Raji (cell line): ENCODE measurements around the gene POP7.

Experiments
- POLR2A ChIP-seq: IDR thresholded peaks from 2 replicates; pipeline ENCODE4 v1.6.1; 2011; ENCODE audit warnings: low read depth, low read length, control low read depth; ENCODE audit not compliant: insufficient read depth

The POP7 gene

DNA sequence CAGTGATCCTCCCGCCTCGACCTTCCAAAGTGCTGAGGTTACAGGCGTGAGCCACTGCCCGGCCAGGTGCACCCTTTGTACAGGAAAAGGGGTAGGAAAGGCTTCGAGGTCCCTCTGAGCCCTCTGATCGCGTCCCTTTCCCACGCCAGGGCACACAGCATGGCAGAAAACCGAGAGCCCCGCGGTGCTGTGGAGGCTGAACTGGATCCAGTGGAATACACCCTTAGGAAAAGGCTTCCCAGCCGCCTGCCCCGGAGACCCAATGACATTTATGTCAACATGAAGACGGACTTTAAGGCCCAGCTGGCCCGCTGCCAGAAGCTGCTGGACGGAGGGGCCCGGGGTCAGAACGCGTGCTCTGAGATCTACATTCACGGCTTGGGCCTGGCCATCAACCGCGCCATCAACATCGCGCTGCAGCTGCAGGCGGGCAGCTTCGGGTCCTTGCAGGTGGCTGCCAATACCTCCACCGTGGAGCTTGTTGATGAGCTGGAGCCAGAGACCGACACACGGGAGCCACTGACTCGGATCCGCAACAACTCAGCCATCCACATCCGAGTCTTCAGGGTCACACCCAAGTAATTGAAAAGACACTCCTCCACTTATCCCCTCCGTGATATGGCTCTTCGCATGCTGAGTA lies 871 bp downstream of the POP7 start:
- no peak for TF ChIP-seq POLR2A

DNA sequence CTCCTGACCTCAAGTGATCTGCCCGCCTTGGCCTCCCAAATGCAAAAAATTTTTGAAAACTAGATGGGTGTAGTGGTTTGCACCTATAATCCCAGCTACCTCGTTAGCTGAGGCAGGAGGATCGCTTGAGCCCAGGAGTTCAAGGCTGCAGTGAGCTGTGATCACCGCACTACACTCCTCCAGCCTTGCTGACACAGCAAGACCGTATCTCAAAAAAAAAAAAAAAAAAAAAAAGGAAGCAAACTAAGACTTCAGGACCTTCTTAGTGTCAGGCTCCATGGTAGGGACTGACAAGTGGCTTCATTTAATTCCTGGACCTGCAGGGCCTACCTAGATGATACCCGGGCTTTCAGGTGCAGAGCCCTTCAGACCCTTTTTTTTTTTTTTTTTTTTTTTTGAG lies 2.5 kb downstream of the POP7 start:
- no peak for TF ChIP-seq POLR2A

DNA sequence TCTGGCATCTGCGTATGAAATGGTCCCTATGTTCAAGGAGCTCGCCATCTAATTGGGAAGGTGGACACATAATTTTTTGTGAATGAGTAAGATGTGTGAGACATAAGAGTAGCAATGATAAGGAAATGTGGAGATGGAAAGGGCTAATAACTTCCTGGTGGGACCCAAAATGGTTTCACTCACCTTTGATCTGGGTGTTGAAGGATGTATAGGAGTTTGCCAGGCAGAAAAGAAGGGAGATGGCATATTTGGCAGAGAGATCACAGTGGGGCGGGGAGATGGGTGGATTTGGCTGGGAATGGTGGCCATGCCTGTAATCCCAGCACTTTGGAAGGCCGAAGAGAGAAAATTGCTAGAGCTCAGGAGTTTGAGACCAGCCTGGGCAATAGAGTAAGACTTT lies 4.5 kb downstream of the POP7 start:
- no peak for TF ChIP-seq POLR2A

DNA sequence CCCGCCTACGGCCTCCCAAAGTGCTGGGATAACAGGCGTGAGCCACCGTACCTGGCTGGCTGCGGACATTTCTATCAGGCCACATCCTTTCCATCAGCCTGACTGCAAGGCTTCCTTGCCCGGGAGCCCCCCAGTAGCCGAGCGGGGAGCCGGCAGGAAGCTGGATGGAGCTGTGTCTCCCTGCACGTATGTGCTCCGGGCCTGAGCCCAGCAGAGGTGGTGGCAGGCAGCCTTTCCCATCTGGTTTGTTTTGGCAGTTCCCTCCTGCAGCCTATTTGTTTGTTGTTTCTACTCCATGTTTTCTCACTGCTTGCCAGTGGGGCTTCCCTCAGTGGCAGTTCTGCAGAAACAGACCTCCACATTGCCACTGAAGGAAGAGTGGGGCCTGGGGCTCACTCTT lies 5.4 kb downstream of the POP7 start:
- no peak for TF ChIP-seq POLR2A

DNA sequence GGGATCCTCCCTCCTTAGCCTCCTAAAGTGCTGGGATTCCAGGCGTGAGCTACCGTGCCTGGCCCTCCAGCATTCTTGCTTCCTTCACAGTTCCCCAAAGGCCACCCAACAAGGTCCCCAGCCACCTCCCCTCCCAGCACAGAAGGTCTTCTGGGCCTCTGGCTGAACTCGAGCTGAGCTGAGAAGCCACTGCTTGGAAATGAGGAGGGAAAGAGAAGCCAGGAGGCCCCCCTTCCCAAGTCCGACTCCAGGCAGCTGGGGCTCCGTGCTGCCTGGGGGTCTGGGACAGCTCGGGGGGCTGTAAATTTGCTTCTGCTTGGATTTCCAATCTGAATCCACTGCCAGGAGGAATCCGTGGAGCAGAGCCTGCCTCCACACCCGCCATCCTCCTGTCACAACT lies 8.8 kb downstream of the POP7 start:
- no peak for TF ChIP-seq POLR2A

DNA sequence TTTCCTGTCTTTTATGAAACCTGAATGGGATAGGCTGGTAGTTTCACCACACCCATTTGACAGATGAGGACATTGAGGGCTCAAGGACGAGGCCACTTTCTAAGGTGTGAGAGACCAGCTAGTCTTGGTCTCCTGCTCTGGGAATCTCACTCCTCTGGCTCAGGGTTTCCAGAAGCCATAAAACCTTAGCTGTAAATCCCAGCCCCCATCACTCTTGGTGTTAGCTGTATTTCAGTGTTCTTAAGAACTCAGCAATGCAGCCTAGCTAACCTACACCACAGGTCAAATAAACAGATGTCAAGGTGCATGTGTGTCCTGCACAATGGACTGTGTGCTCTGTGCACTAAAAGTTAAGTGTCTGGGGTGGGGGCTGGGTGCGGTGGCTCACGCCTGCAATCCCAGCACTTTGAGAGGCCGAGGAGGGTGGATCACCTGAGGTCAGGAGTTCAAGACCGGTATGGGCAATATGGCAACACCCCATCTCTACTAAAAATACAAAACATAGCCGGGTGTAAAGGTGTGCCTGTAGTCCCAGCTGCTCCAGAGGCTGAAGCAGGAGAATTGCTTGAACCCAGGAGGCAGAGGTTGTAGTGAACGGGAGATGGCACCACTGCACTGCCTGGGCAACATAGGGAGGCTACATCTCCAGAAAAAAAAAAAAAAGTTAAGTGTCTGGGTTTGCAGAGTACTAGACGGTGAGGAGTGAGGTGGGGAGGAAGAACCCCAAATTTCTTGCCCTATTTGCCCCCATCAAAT lies 13.8 kb downstream of the POP7 start:
- TF ChIP-seq POLR2A = no peak

DNA sequence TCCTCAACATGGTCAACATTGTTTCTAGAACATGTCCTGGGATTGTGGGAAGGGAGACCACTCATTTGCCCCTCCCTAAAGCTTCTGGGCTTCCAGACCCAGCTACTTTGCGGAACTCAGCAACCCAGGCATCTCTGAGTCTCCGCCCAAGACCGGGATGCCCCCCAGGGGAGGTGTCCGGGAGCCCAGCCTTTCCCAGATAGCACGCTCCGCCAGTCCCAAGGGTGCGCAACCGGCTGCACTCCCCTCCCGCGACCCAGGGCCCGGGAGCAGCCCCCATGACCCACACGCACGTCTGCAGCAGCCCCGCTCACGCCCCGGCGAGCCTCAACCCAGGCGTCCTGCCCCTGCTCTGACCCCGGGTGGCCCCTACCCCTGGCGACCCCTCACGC lies 14.4 kb downstream of the POP7 start, which contains the start of gene EPO:
Gene EPO (plus strand): TSS at position 190 of the 392 bp plus-strand sequence. CDS start 513 bp downstream, outside the sequence.
- no peak for TF ChIP-seq POLR2A

DNA sequence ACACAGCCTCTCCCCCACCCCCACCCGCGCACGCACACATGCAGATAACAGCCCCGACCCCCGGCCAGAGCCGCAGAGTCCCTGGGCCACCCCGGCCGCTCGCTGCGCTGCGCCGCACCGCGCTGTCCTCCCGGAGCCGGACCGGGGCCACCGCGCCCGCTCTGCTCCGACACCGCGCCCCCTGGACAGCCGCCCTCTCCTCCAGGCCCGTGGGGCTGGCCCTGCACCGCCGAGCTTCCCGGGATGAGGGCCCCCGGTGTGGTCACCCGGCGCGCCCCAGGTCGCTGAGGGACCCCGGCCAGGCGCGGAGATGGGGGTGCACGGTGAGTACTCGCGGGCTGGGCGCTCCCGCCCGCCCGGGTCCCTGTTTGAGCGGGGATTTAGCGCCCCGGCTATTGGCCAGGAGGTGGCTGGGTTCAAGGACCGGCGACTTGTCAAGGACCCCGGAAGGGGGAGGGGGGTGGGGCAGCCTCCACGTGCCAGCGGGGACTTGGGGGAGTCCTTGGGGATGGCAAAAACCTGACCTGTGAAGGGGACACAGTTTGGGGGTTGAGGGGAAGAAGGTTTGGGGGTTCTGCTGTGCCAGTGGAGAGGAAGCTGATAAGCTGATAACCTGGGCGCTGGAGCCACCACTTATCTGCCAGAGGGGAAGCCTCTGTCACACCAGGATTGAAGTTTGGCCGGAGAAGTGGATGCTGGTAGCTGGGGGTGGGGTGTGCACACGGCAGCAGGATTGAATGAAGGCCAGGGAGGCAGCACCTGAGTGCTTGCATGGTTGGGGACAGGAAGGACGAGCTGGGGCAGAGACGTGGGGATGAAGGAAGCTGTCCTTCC lies 15.0 kb downstream of the POP7 start:
- TF ChIP-seq POLR2A = no peak

DNA sequence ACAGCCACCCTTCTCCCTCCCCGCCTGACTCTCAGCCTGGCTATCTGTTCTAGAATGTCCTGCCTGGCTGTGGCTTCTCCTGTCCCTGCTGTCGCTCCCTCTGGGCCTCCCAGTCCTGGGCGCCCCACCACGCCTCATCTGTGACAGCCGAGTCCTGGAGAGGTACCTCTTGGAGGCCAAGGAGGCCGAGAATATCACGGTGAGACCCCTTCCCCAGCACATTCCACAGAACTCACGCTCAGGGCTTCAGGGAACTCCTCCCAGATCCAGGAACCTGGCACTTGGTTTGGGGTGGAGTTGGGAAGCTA lies 15.5 kb downstream of the POP7 start:
- no peak for TF ChIP-seq POLR2A

DNA sequence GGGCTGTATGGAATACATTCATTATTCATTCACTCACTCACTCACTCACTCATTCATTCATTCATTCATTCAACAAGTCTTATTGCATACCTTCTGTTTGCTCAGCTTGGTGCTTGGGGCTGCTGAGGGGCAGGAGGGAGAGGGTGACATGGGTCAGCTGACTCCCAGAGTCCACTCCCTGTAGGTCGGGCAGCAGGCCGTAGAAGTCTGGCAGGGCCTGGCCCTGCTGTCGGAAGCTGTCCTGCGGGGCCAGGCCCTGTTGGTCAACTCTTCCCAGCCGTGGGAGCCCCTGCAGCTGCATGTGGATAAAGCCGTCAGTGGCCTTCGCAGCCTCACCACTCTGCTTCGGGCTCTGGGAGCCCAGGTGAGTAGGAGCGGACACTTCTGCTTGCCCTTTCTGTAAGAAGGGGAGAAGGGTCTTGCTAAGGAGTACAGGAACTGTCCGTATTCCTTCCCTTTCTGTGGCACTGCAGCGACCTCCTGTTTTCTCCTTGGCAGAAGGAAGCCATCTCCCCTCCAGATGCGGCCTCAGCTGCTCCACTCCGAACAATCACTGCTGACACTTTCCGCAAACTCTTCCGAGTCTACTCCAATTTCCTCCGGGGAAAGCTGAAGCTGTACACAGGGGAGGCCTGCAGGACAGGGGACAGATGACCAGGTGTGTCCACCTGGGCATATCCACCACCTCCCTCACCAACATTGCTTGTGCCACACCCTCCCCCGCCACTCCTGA lies 16.7 kb downstream of the POP7 start:
- TF ChIP-seq POLR2A = no peak

DNA sequence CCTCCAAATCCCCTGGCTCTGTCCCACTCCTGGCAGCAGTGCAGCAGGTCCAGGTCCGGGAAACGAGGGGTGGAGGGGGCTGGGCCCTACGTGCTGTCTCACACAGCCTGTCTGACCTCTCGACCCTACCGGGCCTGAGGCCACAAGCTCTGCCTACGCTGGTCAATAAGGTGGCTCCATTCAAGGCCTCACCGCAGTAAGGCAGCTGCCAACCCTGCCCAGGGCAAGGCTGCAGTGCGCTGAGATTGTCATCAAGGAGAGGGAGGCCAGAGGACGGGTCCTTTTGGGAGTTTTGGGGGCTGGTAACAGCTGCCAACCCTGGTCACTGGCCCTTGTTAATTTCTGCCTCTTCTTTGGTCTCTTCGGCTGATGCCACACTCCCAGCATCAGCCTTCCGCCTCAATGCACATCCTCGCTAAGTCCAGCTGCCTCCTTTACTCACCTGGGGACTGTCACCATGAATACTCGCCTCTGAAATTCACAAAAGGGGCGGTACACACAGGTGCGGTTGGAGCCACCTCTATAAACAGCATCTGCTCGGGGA lies 17.9 kb downstream of the POP7 start:
- TF ChIP-seq POLR2A = no peak

DNA sequence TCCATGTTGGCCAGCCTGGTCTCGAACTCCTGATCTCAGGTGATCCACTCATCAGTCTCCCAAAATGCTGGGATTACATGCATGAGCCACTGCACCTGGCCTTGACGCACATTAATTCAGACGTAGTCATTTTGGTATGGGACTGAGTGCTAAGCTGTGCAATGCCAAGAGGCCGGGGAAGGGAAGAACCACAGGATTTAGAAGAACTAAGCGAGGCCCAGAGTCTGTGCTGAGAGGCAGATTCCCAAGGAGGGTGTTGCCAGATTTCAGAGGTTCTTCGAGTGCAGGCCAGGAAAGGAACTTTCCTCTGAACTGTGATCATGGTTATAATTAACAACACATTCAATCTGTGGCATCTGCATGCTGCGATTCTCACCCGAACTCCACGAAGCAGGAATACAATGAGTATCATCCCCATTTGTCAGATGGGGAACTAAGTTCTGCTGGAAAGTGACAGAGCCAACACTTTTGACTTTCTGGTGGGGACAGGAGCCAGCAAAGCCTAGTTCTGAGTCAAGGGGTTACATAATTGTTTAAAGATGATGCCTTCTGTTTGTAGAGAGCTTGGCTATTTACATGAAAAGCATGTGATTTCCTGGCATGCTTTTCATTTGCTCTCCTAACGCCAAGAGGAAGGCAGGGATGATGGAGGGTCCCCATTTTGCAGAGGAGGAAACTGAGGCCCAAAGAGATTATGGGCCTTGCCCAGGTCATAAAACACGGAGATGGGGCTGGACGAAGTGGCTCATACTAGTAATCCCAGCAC lies 21.3 kb downstream of the POP7 start:
- no peak for TF ChIP-seq POLR2A

DNA sequence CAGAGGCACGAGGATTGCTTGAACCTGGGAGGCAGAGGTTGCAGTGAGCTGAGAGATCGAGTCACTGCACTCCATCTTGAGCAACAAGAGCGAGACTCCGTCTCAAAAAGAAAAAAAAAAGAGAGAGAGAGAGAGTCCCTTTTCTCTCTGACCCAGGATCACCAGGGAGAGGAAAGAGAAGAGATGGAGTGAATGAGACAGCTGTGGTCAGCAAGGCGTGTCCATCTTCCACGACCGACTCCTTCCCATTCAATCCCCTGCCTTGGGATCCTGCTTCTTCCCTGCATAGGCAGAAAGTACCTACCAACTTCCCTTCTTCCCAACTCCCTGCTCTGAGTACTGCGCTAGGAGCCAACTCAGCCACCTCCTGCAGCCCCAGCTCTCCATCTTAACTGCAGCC lies 22.3 kb downstream of the POP7 start:
- no peak for TF ChIP-seq POLR2A

DNA sequence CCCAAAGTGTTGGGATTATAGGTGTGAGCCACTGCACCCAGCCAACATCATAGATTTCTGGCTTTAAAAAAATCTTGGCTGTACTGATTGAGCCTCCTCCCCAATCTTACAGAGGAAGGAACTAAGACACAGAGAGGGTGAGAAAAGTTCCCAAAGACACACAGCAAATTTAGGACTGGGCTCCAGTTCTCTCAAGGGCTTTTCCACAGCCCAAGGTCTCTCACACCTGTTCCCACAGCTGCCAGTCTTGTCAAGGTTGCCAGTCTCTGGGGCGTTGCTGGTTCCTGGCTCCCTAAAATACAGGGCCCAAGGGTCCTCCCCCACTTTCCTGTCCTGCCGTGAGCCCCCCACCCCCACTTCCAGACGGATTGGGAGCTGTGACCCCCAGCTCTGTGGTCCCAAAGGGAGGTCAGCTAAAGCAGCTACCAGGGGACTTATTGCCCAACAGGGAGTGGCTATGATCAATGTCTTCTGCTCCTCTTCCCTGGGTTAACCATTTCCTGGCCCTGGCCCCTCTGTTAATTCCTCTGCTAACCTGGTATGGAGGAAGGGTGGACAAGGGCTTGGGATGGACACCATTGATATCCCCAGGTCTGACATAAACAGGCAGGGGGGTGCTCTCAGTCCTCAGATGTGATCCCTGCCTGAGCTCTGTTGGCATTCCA lies 24.3 kb downstream of the POP7 start:
- no peak for TF ChIP-seq POLR2A
